ENCODE data around the gene RASL11A. TPM values are rescaled to one million over a fixed set of nuclear protein-coding genes. Genes with fewer than 3 reads are reported as not detected.
"Not testable (repeated sequence)": the region's sequence is repeated elsewhere in the genome, so short reads cannot be mapped to it uniquely, and the experiment has no call there.

RASL11A gene, protein sequence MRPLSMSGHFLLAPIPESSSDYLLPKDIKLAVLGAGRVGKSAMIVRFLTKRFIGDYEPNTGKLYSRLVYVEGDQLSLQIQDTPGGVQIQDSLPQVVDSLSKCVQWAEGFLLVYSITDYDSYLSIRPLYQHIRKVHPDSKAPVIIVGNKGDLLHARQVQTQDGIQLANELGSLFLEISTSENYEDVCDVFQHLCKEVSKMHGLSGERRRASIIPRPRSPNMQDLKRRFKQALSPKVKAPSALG
- 10 to 100 TPM; 18.7 to 37.7 (median 28.9) TPM for total RNA-seq

DNA sequence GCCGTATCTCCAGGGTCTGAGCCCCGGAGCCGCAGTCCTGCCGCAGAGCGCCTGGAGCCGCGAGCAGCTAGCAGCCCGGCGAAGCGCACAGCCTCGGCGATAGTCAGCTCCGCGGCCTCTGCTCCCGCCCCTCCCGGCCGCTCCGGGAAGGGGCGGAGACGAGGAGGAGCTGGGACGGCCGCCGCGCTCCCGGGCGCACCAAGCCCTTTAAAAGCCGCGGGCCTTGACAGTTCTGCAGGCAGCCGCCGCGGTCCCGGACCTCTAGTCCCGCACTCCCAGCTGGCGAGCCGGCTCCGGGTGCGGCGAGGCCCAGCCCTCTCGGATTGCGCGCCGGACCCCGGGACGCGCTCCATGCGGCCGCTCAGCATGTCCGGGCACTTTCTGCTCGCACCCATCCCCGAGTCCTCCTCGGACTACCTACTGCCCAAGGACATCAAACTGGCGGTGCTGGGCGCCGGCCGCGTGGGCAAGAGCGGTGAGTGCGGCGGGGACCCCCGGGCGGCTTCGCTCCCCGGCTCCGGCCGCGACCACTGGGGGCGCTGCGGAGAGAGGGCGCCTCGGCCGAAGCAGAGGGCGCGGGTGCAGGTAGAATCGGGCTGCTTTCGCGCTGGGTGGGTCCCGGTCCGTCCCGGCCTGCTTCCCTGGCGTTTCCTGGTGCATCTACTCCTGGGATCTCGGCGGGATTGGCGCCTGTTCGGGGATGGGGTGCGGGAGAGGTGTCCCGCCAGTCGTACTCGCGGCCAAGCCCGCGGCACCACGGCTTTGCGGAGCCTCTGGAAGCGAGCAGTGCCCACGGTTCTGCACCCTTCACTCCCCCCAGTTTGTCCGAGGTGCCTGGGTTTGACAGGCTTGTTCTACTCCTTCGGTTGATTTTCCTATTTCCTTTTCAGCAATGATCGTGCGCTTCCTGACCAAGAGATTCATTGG lies at the start of gene RASL11A:
TSS of gene RASL11A (plus strand) at position 237 of the 927 bp plus-strand sequence. CDS start at position 352, 115 bp downstream.
- peak; percentile 90 for DNase-seq
- 1% methylated on average over 64 of the region's 99 CpGs; no CpG with 5 or more reads in 1 of the 2 donors for WGBS, 2 donors (ENCODE audit: low coverage in 1 of 2)
- peak; percentile 90 to 95 (median 92) for TF ChIP-seq POLR2AphosphoS5 (IDR thresholded peaks at IDR 0.05)
- TF ChIP-seq POLR2A (IDR thresholded peaks at IDR 0.05), result peak; percentile 95
- TF ChIP-seq, protein P1, sequence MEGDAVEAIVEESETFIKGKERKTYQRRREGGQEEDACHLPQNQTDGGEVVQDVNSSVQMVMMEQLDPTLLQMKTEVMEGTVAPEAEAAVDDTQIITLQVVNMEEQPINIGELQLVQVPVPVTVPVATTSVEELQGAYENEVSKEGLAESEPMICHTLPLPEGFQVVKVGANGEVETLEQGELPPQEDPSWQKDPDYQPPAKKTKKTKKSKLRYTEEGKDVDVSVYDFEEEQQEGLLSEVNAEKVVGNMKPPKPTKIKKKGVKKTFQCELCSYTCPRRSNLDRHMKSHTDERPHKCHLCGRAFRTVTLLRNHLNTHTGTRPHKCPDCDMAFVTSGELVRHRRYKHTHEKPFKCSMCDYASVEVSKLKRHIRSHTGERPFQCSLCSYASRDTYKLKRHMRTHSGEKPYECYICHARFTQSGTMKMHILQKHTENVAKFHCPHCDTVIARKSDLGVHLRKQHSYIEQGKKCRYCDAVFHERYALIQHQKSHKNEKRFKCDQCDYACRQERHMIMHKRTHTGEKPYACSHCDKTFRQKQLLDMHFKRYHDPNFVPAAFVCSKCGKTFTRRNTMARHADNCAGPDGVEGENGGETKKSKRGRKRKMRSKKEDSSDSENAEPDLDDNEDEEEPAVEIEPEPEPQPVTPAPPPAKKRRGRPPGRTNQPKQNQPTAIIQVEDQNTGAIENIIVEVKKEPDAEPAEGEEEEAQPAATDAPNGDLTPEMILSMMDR (IDR thresholded peaks at IDR 0.05), result peak; percentile 93 to 99 (median 96)
- TF ChIP-seq EP300 (IDR thresholded peaks at IDR 0.05; ENCODE audit: low read depth), result no peak
- H3K36me3 ChIP-seq, result no peaks in the 10 kb centered on the region
- H3K27me3 ChIP-seq, result no peaks in the 10 kb centered on the region
- H3K9me3 ChIP-seq, result no peaks in the 10 kb centered on the region
- in situ Hi-C loops (cut with MboI; ENCODE audit: low pct_ligation_motif_present in 1 of 4, low pct_unique_long_range_greater_than_20kb in 1 of 4, low sequenced_read_pairs in 3 of 4), result loop anchor here in 2 of 4 donors (10.0 to 25.0 kb wide), 4 partner anchors 74 to 286 kb away; partner anchors contain the start of gene USP12 (in 1 of the 2)
- H3K4me1 ChIP-seq, result peaks cover 7 to 37% (median 14%) of the 10 kb centered on the region in 4 donors
- H3K4me3 ChIP-seq, result peak within 1 kb of the TSS; percentile 64 to 82 (median 66)
- intact Hi-C loops (cut with DNase I; ENCODE audit: low total_unique reads), result loop anchor here (5.0 kb wide), 2 partner anchors 76 to 284 kb away; no protein-coding TSS in a partner anchor
- H3K27ac ChIP-seq, result peak within 1 kb of the TSS; percentile 91 to 97 (median 94)

DNA sequence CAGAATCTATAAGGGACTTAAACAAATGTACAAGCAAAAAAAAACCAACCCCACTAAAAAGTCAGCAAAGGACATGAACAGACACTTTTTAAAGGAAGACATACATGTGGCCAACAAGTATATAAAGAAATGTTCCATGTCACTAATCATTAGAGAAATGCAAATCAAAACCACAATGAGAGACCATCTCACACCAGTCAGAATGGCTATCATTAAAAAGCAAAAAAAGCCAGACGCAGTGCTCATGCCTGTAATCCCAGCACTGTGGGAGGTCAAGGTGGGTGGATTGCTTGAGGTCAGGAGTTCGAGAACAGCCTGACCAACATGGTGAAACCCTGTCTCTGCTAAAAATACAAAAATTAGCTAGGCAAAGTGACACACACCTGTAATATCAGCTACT lies 48.5 kb upstream of the RASL11A start:
- intact Hi-C loops (cut with DNase I; ENCODE audit: low total_unique reads); DNase-seq; H3K9me3 ChIP-seq; H3K36me3 ChIP-seq; H3K27me3 ChIP-seq; H3K4me1 ChIP-seq; in situ Hi-C loops (cut with MboI; ENCODE audit: low pct_ligation_motif_present in 1 of 4, low pct_unique_long_range_greater_than_20kb in 1 of 4, low sequenced_read_pairs in 3 of 4); H3K27ac ChIP-seq; H3K4me3 ChIP-seq: not testable (repeated sequence)
- WGBS, 2 donors (ENCODE audit: low coverage in 1 of 2), result 72 to 90% methylated on average over 2 of the region's 2 CpGs

DNA sequence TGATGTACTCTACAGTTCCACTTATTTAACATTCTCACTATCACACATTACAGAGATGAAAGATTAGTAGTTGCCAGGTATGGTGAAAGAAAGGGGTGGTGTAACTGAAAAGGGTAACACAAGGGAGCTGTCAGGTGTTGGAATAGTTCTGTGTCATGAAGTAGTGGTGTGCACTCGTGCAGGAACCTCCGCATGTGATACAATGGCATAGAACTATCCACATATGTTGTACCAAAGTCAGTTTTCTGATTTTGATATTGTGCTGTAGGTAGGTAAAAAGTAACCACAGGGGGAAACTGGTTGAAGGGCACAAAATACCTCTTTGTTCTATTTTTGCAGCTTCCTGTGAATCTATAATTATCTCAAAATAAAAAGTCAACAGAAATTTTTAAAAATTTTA lies 43.6 kb upstream of the RASL11A start:
- intact Hi-C loops (cut with DNase I; ENCODE audit: low total_unique reads), result no loop called here

DNA sequence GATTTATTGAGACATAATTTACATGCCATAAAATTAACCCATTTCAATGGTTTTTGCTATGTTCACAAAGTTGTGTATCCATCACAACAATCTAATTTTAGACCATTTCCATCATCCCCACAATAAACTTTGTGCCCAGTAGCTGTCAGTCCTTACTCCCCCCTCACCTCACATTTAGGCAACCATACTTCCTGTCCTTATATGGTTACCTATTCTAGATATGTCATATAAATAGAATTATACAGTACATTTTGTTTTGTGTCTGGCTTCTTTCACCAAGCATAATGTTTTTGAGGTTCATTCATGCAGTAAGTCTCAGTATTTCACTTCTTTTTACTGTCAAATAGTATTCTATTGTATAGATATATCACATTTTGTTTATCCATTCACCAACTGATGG lies 42.5 kb upstream of the RASL11A start:
- in situ Hi-C loops (cut with MboI; ENCODE audit: low pct_ligation_motif_present in 1 of 4, low pct_unique_long_range_greater_than_20kb in 1 of 4, low sequenced_read_pairs in 3 of 4), result no loop called here
- Histone ChIP-seq H3K36me3 (no peaks in the 10 kb centered on the region), H3K9me3 (peaks cover 3 to 7% of the 10 kb centered on the region in 2 donors), H3K27me3 (peaks cover 4% of the 10 kb centered on the region), H3K4me3 (no peak overlapping the region), H3K27ac (no peak overlapping the region), H3K4me1 (no peaks in the 10 kb centered on the region)
- no peak for TF ChIP-seq POLR2A (IDR thresholded peaks at IDR 0.05)
- TF ChIP-seq POLR2AphosphoS5 (IDR thresholded peaks at IDR 0.05), result peak in 1 of 3 donors; percentile 19
- intact Hi-C loops (cut with DNase I; ENCODE audit: low total_unique reads), result no loop called here
- DNase-seq, result no peak

More for the DNA sequence above, 43.6 kb upstream of the RASL11A start:
- H3K9me3 ChIP-seq, result peaks cover 2 to 3% of the 10 kb centered on the region in 2 donors
- in situ Hi-C loops (cut with MboI; ENCODE audit: low pct_ligation_motif_present in 1 of 4, low pct_unique_long_range_greater_than_20kb in 1 of 4, low sequenced_read_pairs in 3 of 4), result no loop called here
- no peak overlapping the region for H3K4me3 ChIP-seq
- H3K4me1 ChIP-seq, result no peaks in the 10 kb centered on the region
- DNase-seq, result no peak
- H3K36me3 ChIP-seq, result no peaks in the 10 kb centered on the region
- H3K27ac ChIP-seq, result no peak overlapping the region
- 71 to 72% methylated on average over 2 of the region's 2 CpGs for WGBS, 2 donors (ENCODE audit: low coverage in 1 of 2)
- peaks cover 4% of the 10 kb centered on the region for H3K27me3 ChIP-seq
- no peak for TF ChIP-seq EP300 (IDR thresholded peaks at IDR 0.05; ENCODE audit: low read depth)
- TF ChIP-seq, protein P1 (IDR thresholded peaks at IDR 0.05), result no peak
- no peak for TF ChIP-seq POLR2A (IDR thresholded peaks at IDR 0.05)
- TF ChIP-seq POLR2AphosphoS5 (IDR thresholded peaks at IDR 0.05), result no peak

DNA sequence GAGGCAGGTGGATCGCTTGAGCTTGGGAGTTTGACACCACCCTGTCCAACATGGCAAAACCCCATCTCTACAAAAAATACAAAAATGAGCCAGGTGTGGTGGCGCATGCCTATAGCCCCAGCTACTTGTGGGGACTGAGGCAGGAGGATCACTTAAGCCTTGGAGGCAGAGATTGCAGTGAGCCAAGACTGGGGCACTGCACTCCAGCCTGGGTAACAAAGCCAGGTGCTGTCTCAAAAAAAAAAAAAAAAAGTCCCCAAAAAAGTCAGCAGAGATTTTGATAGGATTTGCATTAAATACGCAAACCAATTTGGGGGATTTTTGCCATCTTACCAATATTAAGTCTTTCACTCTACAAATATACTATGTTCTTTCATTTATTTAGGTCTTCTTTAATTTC lies 41.0 kb upstream of the RASL11A start:
- DNase-seq, result no peak
- Histone ChIP-seq H3K27me3 (peaks cover 4% of the 10 kb centered on the region), H3K4me3 (no peak overlapping the region), H3K4me1 (no peaks in the 10 kb centered on the region), H3K36me3 (no peaks in the 10 kb centered on the region), H3K27ac (no peak overlapping the region), H3K9me3 (peaks cover 3 to 7% of the 10 kb centered on the region in 2 donors)
- intact Hi-C loops (cut with DNase I; ENCODE audit: low total_unique reads), result no loop called here
- WGBS, 2 donors (ENCODE audit: low coverage in 1 of 2), result 93% methylated on average over 3 of the region's 3 CpGs
- in situ Hi-C loops (cut with MboI; ENCODE audit: low pct_ligation_motif_present in 1 of 4, low pct_unique_long_range_greater_than_20kb in 1 of 4, low sequenced_read_pairs in 3 of 4), result no loop called here
- TF ChIP-seq POLR2AphosphoS5 (IDR thresholded peaks at IDR 0.05) (no peak), EP300 (IDR thresholded peaks at IDR 0.05; ENCODE audit: low read depth) (no peak), POLR2A (IDR thresholded peaks at IDR 0.05) (no peak)
- TF ChIP-seq, protein P1 (IDR thresholded peaks at IDR 0.05), result no peak
